ENCODE results near the gene SEC14L5.

SEC14L5 gene

GRCh38 chr16:4958510-4959438, 644 bp downstream of the SEC14L5 start:
- TF ChIP-seq GATA3 (IDR thresholded peaks at IDR 0.05; ENCODE audit: low read depth, low read length) (no peak), GATA2 (IDR thresholded peaks at IDR 0.05; ENCODE audit: low read depth, low read length) (no peak)

GRCh38 chr16:4960579-4960978, 2.4 kb downstream of the SEC14L5 start:
- TF ChIP-seq GATA3 (IDR thresholded peaks at IDR 0.05; ENCODE audit: low read depth, low read length) (no peak), GATA2 (IDR thresholded peaks at IDR 0.05; ENCODE audit: low read depth, low read length) (no peak)

GRCh38 chr16:4962716-4963115, 4.6 kb downstream of the SEC14L5 start:
- TF ChIP-seq GATA2 (IDR thresholded peaks at IDR 0.05; ENCODE audit: low read depth, low read length): no peak
- TF ChIP-seq GATA3 (IDR thresholded peaks at IDR 0.05; ENCODE audit: low read depth, low read length): no peak

- TF ChIP-seq GATA2 (IDR thresholded peaks at IDR 0.05; ENCODE audit: low read depth, low read length) (no peak), GATA3 (IDR thresholded peaks at IDR 0.05; ENCODE audit: low read depth, low read length) (no peak)
Observed at GRCh38 chr16:4966736-4967453, 8.8 kb downstream of the SEC14L5 start.

- TF ChIP-seq GATA3 (IDR thresholded peaks at IDR 0.05; ENCODE audit: low read depth, low read length): no peak
- TF ChIP-seq GATA2 (IDR thresholded peaks at IDR 0.05; ENCODE audit: low read depth, low read length): no peak
Observed at GRCh38 chr16:4968879-4969483, 10.9 kb downstream of the SEC14L5 start.

GRCh38 chr16:4970010-4970409, 11.9 kb downstream of the SEC14L5 start:
- no peak for TF ChIP-seq GATA3 (IDR thresholded peaks at IDR 0.05; ENCODE audit: low read depth, low read length)

GRCh38 chr16:4972938-4973587, 14.9 kb downstream of the SEC14L5 start:
- TF ChIP-seq GATA2 (IDR thresholded peaks at IDR 0.05; ENCODE audit: low read depth, low read length): no peak
- no peak for TF ChIP-seq GATA3 (IDR thresholded peaks at IDR 0.05; ENCODE audit: low read depth, low read length)

- no peak for TF ChIP-seq GATA3 (IDR thresholded peaks at IDR 0.05; ENCODE audit: low read depth, low read length)
- TF ChIP-seq GATA2 (IDR thresholded peaks at IDR 0.05; ENCODE audit: low read depth, low read length): no peak
Observed at GRCh38 chr16:4976079-4976478, 17.9 kb downstream of the SEC14L5 start.

GRCh38 chr16:4976611-4977145, 18.5 kb downstream of the SEC14L5 start:
- TF ChIP-seq GATA3 (IDR thresholded peaks at IDR 0.05; ENCODE audit: low read depth, low read length) (no peak), GATA2 (IDR thresholded peaks at IDR 0.05; ENCODE audit: low read depth, low read length) (no peak)

GRCh38 chr16:4979164-4979563, 21.0 kb downstream of the SEC14L5 start:
- TF ChIP-seq GATA3 (IDR thresholded peaks at IDR 0.05; ENCODE audit: low read depth, low read length) (no peak), GATA2 (IDR thresholded peaks at IDR 0.05; ENCODE audit: low read depth, low read length) (no peak)

- TF ChIP-seq GATA3 (IDR thresholded peaks at IDR 0.05; ENCODE audit: low read depth, low read length) (no peak), GATA2 (IDR thresholded peaks at IDR 0.05; ENCODE audit: low read depth, low read length) (no peak)
Observed at GRCh38 chr16:4979736-4980660, 21.9 kb downstream of the SEC14L5 start.

- TF ChIP-seq GATA2 (IDR thresholded peaks at IDR 0.05; ENCODE audit: low read depth, low read length): no peak
- TF ChIP-seq GATA3 (IDR thresholded peaks at IDR 0.05; ENCODE audit: low read depth, low read length): no peak
Observed at GRCh38 chr16:4980691-4981090, 22.6 kb downstream of the SEC14L5 start.

- no peak for TF ChIP-seq GATA3 (IDR thresholded peaks at IDR 0.05; ENCODE audit: low read depth, low read length)
- TF ChIP-seq GATA2 (IDR thresholded peaks at IDR 0.05; ENCODE audit: low read depth, low read length): no peak
Observed at GRCh38 chr16:4981473-4981872, 23.3 kb downstream of the SEC14L5 start.
